PC-9 (cell line): ENCODE measurements around the gene SNX1.

ENCODE experiments used
- EZH2 ChIP-seq: fragments of 200-600 bp; sonication (generic); IDR thresholded peaks from 2 replicates; pipeline ENCODE4 v1.8.0; 2017; ENCODE audit warnings: antibody characterized with exemption, low read depth
- TF ChIP-seq, protein P1 (sequence below): fragments of 200-600 bp; sonication (generic); conservative IDR thresholded peaks from 2 replicates; pipeline ENCODE4 v1.6.1; 2017; ENCODE audit warnings: mixed run types, antibody characterized with exemption, mild to moderate bottlenecking, moderate library complexity

DNA sequence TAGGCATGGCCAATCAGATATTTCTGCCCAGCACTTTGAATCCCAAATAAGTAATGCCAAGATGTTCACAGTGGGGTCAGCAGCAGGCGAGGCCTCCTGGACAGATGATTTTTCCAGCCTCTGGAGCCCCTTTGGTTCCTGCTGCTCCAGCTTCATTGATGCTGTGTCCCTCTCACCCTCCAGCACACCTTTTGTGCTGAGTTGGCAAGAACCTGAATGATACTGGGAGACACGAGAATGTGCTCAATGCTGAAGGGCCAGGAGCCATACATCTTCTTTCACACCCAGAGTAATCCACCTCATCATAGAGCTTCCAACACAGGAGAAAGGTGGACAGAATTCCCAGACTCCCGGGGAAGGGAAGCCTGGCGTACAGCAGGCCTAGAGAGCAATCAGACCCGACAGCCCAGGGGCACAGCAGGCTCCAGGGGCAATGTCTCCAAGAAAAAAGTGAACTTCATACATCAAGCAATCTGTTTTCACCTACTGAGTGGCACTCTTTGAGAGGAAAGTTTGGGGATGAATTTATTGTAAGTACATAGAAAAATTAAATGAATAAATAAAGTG lies 42.8 kb upstream of the SNX1 start:
- TF ChIP-seq, protein P1, sequence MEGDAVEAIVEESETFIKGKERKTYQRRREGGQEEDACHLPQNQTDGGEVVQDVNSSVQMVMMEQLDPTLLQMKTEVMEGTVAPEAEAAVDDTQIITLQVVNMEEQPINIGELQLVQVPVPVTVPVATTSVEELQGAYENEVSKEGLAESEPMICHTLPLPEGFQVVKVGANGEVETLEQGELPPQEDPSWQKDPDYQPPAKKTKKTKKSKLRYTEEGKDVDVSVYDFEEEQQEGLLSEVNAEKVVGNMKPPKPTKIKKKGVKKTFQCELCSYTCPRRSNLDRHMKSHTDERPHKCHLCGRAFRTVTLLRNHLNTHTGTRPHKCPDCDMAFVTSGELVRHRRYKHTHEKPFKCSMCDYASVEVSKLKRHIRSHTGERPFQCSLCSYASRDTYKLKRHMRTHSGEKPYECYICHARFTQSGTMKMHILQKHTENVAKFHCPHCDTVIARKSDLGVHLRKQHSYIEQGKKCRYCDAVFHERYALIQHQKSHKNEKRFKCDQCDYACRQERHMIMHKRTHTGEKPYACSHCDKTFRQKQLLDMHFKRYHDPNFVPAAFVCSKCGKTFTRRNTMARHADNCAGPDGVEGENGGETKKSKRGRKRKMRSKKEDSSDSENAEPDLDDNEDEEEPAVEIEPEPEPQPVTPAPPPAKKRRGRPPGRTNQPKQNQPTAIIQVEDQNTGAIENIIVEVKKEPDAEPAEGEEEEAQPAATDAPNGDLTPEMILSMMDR: no peak
- no peak for TF ChIP-seq EZH2
